K562 (cell line): ENCODE data around the gene SIK3. TPM values are rescaled to one million over a fixed set of nuclear protein-coding genes. Genes with fewer than 3 reads are reported as not detected.

Experiments
- ATAC-seq: fragments of 200-7000 bp; cut with Tn5 transposase; 3 replicates; pipeline ENCODE4 v1.9.1; 2020; ENCODE audit warnings: moderate library complexity
- BruUV-seq: library from RNA; stranded (reverse); fragments of 400-500 nt; replicated peaks from 2 replicates; lab custom pipeline; 2021; lab: Mats Ljungman, UMichigan
- CTCF ChIA-PET: fragments of 300-600 bp; formaldehyde crosslinking; extraction: SDS; loops from one replicate; lab custom pipeline; 2021; ENCODE audit warnings: low intra/inter-chr PET ratio; lab: Yijun Ruan, JAX
- POLR2A ChIA-PET: fragments of 300-600, 350-650 bp; sonication (Branson Sonifier 250); formaldehyde crosslinking; extraction: SDS; loops from one replicate; lab custom pipeline; 2021; ENCODE audit warnings: antibody characterized with exemption, inconsistent platforms; lab: Yijun Ruan, JAX
- DNase-seq, 4 experiments: peaks; one replicate each; pipeline versions ENCODE4 v3.0.0 to v3.0.0-alpha.2; 2011 to 2018; ENCODE audit warnings: low spot score in 3 of 4, mixed read lengths in 3 of 4; ENCODE audit errors: extremely low read depth in 1 of 4
- FAIRE-seq: peaks from 2 replicates; lab custom pipeline; 2011; peaks lifted over from hg19 to GRCh38; lab: Jason Lieb, UNC
- H2AFZ ChIP-seq: 2 replicates; pipeline ENCODE4 v1.6.0; 2011; ENCODE audit warnings: low read depth, low read length, control low read depth, inconsistent platforms
- H3K27ac ChIP-seq: fragments of 200-600 bp; 3 replicates; pipeline ENCODE4 v1.8.0; 2011; ENCODE audit warnings: low read depth, mild to moderate bottlenecking, control low read depth, inconsistent platforms, low read length, moderate library complexity, mixed read lengths; ENCODE audit errors: extremely low read depth
- H3K27me3 ChIP-seq, 2 experiments: fragments of 300-600 bp in 1 of 2; 2 replicates in 1 of 2; 3 replicates in 1 of 2; pipeline versions ENCODE4 v1.6.0 to v1.8.0; 2011; ENCODE audit warnings: inconsistent platforms in 2 of 2, low read length in 2 of 2, mild to moderate bottlenecking in 1 of 2, mixed read lengths in 1 of 2, moderate library complexity in 1 of 2; ENCODE audit not compliant: control insufficient read depth in 2 of 2, insufficient read depth in 2 of 2
- H3K36me3 ChIP-seq: fragments of 300-600 bp; 3 replicates; pipeline ENCODE4 v1.8.0; 2011; ENCODE audit warnings: mild to moderate bottlenecking, low read length, inconsistent platforms; ENCODE audit not compliant: control insufficient read depth, insufficient read depth
- H3K4me1 ChIP-seq, 2 experiments: fragments of 200-600 bp in 1 of 2; replicated peaks in 1 of 2; 2 replicates in 1 of 2; 3 replicates in 1 of 2; pipeline versions ENCODE4 v1.5.1 to v1.8.0; 2011; ENCODE audit warnings: inconsistent platforms in 2 of 2, low read length in 2 of 2, mild to moderate bottlenecking in 1 of 2, mixed read lengths in 1 of 2, moderate library complexity in 1 of 2; ENCODE audit not compliant: control insufficient read depth in 2 of 2, insufficient read depth in 2 of 2
- H3K4me2 ChIP-seq: 2 replicates; pipeline ENCODE4 v1.6.1; 2011; ENCODE audit warnings: low read length, control low read depth, inconsistent platforms, mixed read lengths; ENCODE audit not compliant: insufficient read depth
- H3K4me3 ChIP-seq: fragments of 200-600 bp; sonication (generic), shearing (Covaris generic); 2 replicates; pipeline ENCODE4 v1.5.1; 2016; ENCODE audit warnings: control low read depth, inconsistent platforms
- H3K79me2 ChIP-seq: fragments of 200-600 bp; 3 replicates; pipeline ENCODE4 v1.8.0; 2011; ENCODE audit warnings: low read length, inconsistent platforms; ENCODE audit not compliant: control insufficient read depth, insufficient read depth
- H3K9ac ChIP-seq, 2 experiments: 2 replicates each; pipeline versions ENCODE4 v1.6.0 to v1.6.1; 2011; ENCODE audit warnings: low read depth in 2 of 2, low read length in 2 of 2, control low read depth in 1 of 2, inconsistent platforms in 1 of 2, mild to moderate bottlenecking in 1 of 2, mixed read lengths in 1 of 2; ENCODE audit not compliant: insufficient read depth in 1 of 2
- H3K9me1 ChIP-seq: one replicate; pipeline ENCODE4 v1.6.0; 2011; ENCODE audit warnings: inconsistent platforms, mild to moderate bottlenecking, low read length, moderate library complexity; ENCODE audit not compliant: control insufficient read depth, insufficient read depth
- H3K9me3 ChIP-seq: replicated peaks from 2 replicates; pipeline ENCODE4 v1.5.1; 2011; ENCODE audit warnings: low read depth, low read length, inconsistent platforms; ENCODE audit not compliant: control insufficient read depth, insufficient read depth
- H4K20me1 ChIP-seq: replicated peaks from 2 replicates; pipeline ENCODE4 v1.6.1; 2011; ENCODE audit warnings: low read length, inconsistent platforms, mixed read lengths; ENCODE audit not compliant: control insufficient read depth, insufficient read depth
- HNRNPK ChIP-seq: fragments of 200-400 bp; formaldehyde crosslinking; IDR thresholded peaks from one replicate; pipeline ENCODE4 v1.6.1; 2018; ENCODE audit warnings: mild to moderate bottlenecking, low read depth, low read length; ENCODE audit not compliant: poor library complexity, severe bottlenecking
- ZNF165 ChIP-seq: fragments of 250-450 bp; sonication (Bioruptor Pico); IDR thresholded peaks from 2 replicates; pipeline ENCODE4 v1.4.0; 2020; ENCODE audit warnings: borderline replicate concordance
- ZNF395 ChIP-seq: fragments of 200-800 bp; sonication (Bioruptor generic); IDR thresholded peaks from 2 replicates; pipeline ENCODE4 v1.6.1; 2017; ENCODE audit warnings: missing genetic modification characterization, missing compliant biosample characterization
- in situ Hi-C: fragments of 300-500 bp; cut with MboI; formaldehyde crosslinking; loops from 4 replicates; pipeline ENCODE4 v1.15.0; 2018; ENCODE audit warnings: inconsistent platforms, mixed read lengths
- intact Hi-C: fragments of 100-400 bp; cut with micrococcal nuclease; formaldehyde crosslinking; loops from 2 replicates; pipeline ENCODE4 v1.14.2; 2022
- polyA plus RNA-seq, 8 experiments: library from polyadenylated mRNA; depleted of rRNA in 4 of 8; stranded (reverse) in 5 of 8; unstranded in 3 of 8; fragments of >200 nt; fragmentation: Nextera tagmentation in 2 of 8; fragmentation: Illumina TruSeq in 1 of 8; extraction: Ambion mirVana in 2 of 8; extraction: Trizol in 1 of 8; gene quantifications; 2 replicates each; pipeline versions ENCODE4 v1.2.1 to v1.2.3, GENCODE V29; 2011 to 2014; ENCODE audit warnings: inconsistent platforms in 1 of 8, missing spikeins in 1 of 8
- total RNA-seq, 7 experiments: library from RNA; depleted of rRNA in 6 of 7; stranded (reverse); fragments of >200 nt in 6 of 7; fragmentation: Illumina TruSeq in 2 of 7; extraction: Trizol in 2 of 7; gene quantifications; 2 replicates each; pipeline versions ENCODE4 v1.2.1 to v1.2.3, GENCODE V29; 2011 to 2021; ENCODE audit warnings: low replicate concordance in 1 of 7

The SIK3 gene
- total and polyA plus RNA-seq, 9 of the 15 experiments (the other 6 are each of a cell fraction or from before 2014, with no cell fraction given), result 1.6 to 21.6 (median 8.0) TPM

GRCh38 chr11:117034901-117035300, 63.3 kb downstream of the SIK3 start:
- FAIRE-seq (no peak), ATAC-seq (no peak), DNase-seq (no peak)
- Histone ChIP-seq H3K36me3 (no peaks in the 10 kb centered on the region), H3K79me2 (peaks cover 29% of the 10 kb centered on the region), H3K9ac (no peak overlapping the region), H3K27me3 (no peaks in the 10 kb centered on the region), H3K4me2 (no peak overlapping the region), H3K4me1 (peaks cover 0 to 13% of the 10 kb centered on the region in 2 experiments; a peak in 3 of 5 replicates), H3K4me3 (no peak overlapping the region), H3K9me3 (no peaks in the 10 kb centered on the region), H2AFZ (no peak overlapping the region), H3K9me1 (no peaks in the 10 kb centered on the region), H3K27ac (no peak overlapping the region), H4K20me1 (peaks cover 6% of the 10 kb centered on the region; the same call in 1 of the 2 replicates)
- ChIA-PET CTCF (no interaction called here), POLR2A (interaction anchor here (1.3 kb wide), 1 partner anchor 16 kb away, joined by 3 read pairs; no protein-coding TSS in a partner anchor)
- in situ Hi-C loops (no loop called here), intact Hi-C loops (no loop called here)
- no TSS peak for BruUV-seq
- TF ChIP-seq HNRNPK (no peak), ZNF395 (CRISPR knock-in tag) (no peak), ZNF165 (CRISPR knock-in tag) (no peak)
